ENCODE results near the gene TMEM229A. TPM values are rescaled to one million over a fixed set of nuclear protein-coding genes. Genes with fewer than 3 reads are reported as not detected.

The TMEM229A gene
- total and polyA plus RNA-seq, 10 donors, result 0.06 to 0.33 (median 0.17) TPM; not detected in 7

DNA sequence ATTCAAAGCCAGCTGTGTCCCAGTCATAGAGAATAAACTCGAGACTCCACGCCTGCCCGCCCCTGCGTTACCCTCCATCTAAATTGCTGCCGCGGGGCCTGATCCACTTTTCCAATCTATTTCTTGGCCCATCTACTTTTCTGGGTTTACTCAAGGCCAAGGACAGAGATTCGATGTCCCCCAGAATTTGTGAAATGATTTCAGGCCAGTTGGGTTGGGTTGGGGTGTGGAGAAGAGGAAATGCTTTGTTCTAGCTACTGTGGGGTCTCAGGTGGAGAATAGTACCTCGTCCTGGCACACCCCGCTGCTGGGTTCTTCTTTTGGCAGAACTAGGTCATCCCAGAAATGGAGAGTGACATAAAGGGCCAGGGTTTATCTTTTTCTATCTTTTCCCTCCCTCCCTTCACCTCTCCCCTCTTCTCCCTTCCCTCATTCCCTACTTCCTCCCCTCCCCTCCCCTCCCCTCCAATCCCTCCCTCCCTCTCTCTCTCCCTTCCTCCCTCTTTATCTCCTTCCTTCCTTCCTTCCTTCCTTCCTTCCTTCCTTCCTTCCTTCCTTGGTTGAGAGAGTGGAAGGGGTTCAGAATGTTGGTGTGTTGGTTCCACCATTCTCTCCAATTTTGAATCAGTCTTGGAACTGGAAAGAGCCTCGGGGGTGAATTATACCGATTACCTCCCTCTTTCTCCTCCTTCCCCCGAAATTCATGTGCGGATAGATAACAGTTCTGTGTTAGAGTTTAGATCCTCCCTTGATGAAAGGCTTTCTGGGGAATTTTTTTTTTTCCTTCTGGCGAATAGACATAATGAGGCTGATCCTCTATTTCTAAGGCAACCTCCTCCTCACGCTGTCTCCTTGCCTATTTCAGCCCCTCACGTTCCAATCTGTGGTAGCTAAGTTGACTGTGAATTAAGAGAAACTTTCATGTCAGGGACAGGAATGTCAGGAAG lies 1.2 kb upstream of the TMEM229A start:
- H3K36me3 ChIP-seq, result no peaks in the 10 kb centered on the region
- H3K4me3 ChIP-seq, result no peak overlapping the region
- no peak for DNase-seq
- intact Hi-C loops (cut with DNase I; ENCODE audit: low total_unique reads), result no loop called here
- WGBS, 5 donors, result 37 to 59% (median 46%) methylated on average over 16 of the region's 16 CpGs
- H3K9me3 ChIP-seq, result no peaks in the 10 kb centered on the region
- H3K4me1 ChIP-seq, result peaks cover 7 to 22% (median 18%) of the 10 kb centered on the region in 6 donors
- peaks cover 0 to 61% (median 37%) of the 10 kb centered on the region in 7 donors for H3K27me3 ChIP-seq (replicated peaks in 1 of 7)
- TF ChIP-seq POLR2A (IDR thresholded peaks at IDR 0.05) (no peak), POLR2AphosphoS5 (IDR thresholded peaks at IDR 0.05) (no peak)
- TF ChIP-seq, protein P1, sequence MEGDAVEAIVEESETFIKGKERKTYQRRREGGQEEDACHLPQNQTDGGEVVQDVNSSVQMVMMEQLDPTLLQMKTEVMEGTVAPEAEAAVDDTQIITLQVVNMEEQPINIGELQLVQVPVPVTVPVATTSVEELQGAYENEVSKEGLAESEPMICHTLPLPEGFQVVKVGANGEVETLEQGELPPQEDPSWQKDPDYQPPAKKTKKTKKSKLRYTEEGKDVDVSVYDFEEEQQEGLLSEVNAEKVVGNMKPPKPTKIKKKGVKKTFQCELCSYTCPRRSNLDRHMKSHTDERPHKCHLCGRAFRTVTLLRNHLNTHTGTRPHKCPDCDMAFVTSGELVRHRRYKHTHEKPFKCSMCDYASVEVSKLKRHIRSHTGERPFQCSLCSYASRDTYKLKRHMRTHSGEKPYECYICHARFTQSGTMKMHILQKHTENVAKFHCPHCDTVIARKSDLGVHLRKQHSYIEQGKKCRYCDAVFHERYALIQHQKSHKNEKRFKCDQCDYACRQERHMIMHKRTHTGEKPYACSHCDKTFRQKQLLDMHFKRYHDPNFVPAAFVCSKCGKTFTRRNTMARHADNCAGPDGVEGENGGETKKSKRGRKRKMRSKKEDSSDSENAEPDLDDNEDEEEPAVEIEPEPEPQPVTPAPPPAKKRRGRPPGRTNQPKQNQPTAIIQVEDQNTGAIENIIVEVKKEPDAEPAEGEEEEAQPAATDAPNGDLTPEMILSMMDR (IDR thresholded peaks at IDR 0.05 in 8 of 11, conservative IDR thresholded peaks at IDR 0.05 in 3 of 11), result no peak
- no peak overlapping the region for H3K27ac ChIP-seq

DNA sequence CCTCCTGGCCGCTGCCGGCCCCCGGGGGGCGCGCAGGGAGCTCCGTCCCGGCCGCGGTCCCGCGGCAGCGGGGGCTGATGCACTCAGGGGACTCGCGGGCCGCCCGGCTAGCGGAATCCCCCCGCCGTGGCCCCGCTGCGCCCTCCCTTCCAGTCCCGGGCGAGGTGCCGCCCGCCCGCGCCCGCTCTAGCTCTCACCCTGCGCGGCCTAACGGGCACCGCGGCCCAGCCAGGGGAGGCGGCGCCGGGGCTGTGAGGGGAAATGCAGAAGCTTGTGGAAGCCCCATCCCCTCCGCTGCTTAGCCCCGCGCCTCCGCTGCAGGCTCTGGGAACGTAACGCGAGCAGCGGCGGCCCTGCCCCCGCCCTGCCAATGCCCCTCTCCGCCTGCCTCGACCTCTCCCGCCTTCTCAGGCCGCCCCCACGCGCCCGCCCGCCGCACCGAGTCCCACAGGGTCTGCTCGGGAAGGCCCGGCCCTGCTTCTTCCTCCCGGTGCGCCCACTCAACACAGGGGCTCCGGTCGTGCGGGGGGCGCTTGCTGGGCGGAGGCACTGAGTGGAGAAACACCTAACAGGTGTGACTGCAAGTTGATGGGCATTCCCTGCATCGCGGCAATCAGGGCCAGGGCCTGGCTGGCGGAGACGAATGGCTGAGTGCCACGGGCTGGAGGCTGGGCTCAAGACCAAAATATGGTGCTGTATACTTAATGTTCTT lies 384 bp upstream of the TMEM229A start:
- Histone ChIP-seq H3K4me3 (peak overlapping the region in 6 of 8 donors; percentile 20 to 64 (median 36)), H3K27ac (no peak overlapping the region), H3K4me1 (peaks cover 7 to 22% (median 18%) of the 10 kb centered on the region in 6 donors), H3K9me3 (no peaks in the 10 kb centered on the region), H3K27me3 (replicated peaks in 1 of 7) (peaks cover 0 to 67% (median 37%) of the 10 kb centered on the region in 7 donors), H3K36me3 (no peaks in the 10 kb centered on the region)
- TF ChIP-seq POLR2AphosphoS5 (IDR thresholded peaks at IDR 0.05) (no peak), POLR2A (IDR thresholded peaks at IDR 0.05) (no peak)
- intact Hi-C loops (cut with DNase I; ENCODE audit: low total_unique reads), result no loop called here
- 2 to 11% (median 4%) methylated on average over 12 to 70 of the region's 70 CpGs for WGBS, 5 donors
- no peak for DNase-seq

DNA sequence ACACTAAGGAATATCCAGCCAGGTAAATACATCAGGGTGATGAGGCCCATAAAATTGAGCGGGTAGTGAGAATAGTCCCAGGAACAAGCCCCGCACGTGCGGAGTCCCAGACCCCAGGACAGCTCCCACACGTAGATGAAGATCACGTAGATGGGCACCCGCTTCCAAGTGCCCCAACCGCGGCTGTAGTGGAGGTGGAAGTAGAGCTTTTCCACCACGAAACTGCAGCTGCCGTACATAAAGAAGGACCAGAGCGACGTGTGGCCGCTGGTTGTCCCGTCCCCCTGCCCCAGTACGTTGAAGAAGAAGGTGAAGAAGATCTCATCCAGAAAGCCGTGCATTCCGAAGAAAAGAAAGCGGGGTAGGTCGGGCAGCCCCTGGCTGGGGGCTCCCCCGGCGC lies 948 bp downstream of the TMEM229A start:
- Histone ChIP-seq H3K27me3 (replicated peaks in 1 of 7) (peaks cover 0 to 70% (median 37%) of the 10 kb centered on the region in 7 donors), H3K27ac (no peak overlapping the region), H3K9me3 (no peaks in the 10 kb centered on the region), H3K4me1 (peaks cover 7 to 22% (median 18%) of the 10 kb centered on the region in 6 donors), H3K36me3 (no peaks in the 10 kb centered on the region), H3K4me3 (peak overlapping the region; percentile 20 to 64 (median 36))
- intact Hi-C loops (cut with DNase I; ENCODE audit: low total_unique reads), result no loop called here
- TF ChIP-seq POLR2A (IDR thresholded peaks at IDR 0.05), result no peak
- TF ChIP-seq, protein P1 (IDR thresholded peaks at IDR 0.05 in 8 of 11, conservative IDR thresholded peaks at IDR 0.05 in 3 of 11), result no peak
- TF ChIP-seq POLR2AphosphoS5 (IDR thresholded peaks at IDR 0.05), result no peak
- DNase-seq, result no peak
- WGBS, 5 donors, result 0 to 7% (median 2%) methylated on average over 20 to 22 of the region's 22 CpGs

DNA sequence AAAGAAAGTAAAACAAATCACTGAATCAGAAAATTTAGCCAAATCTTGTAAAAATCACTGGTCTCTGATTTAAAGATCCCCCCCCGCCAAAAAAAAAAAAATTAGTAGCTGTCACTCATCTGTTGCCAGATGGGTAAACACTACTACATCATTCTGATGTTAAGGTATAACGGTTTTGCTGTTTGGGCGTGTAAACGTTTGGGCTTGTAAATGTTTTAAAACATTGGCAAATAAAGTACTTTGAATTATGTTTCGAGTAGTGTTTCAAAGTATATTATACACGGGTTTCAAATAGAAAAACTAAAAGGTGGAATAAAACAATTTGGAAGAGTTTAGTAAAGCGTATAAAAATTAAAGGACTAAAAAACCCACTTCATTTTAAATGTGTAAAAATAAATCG lies 1.5 kb downstream of the TMEM229A start:
- Histone ChIP-seq H3K4me3 (peak overlapping the region in 1 of 8 donors; percentile 51), H3K9me3 (no peaks in the 10 kb centered on the region), H3K36me3 (no peaks in the 10 kb centered on the region), H3K27ac (no peak overlapping the region), H3K27me3 (replicated peaks in 1 of 7) (peaks cover 0 to 70% (median 37%) of the 10 kb centered on the region in 7 donors), H3K4me1 (peaks cover 7 to 22% (median 18%) of the 10 kb centered on the region in 6 donors)
- 30 to 47% (median 35%) methylated on average over 8 of the region's 8 CpGs for WGBS, 5 donors
- intact Hi-C loops (cut with DNase I; ENCODE audit: low total_unique reads), result no loop called here
- TF ChIP-seq POLR2A (IDR thresholded peaks at IDR 0.05) (no peak), POLR2AphosphoS5 (IDR thresholded peaks at IDR 0.05) (no peak)
- TF ChIP-seq, protein P1 (IDR thresholded peaks at IDR 0.05 in 8 of 11, conservative IDR thresholded peaks at IDR 0.05 in 3 of 11), result no peak
- DNase-seq, result no peak

All from spleen (tissue), 11 donors.